Fibroblast of villous mesenchyme (primary cell): Measurements from ENCODE around the gene ADAMTS3. TPM values are rescaled to one million over a fixed set of nuclear protein-coding genes. Genes with fewer than 3 reads are reported as not detected.

Experiments used
- DNase-seq: peaks from one replicate; pipeline ENCODE4 v3.0.0-alpha.2; 2010; ENCODE audit warnings: low read depth
- H3K4me3 ChIP-seq: 2 replicates; pipeline ENCODE4 v1.5.1; 2011; ENCODE audit warnings: low read depth, mild to moderate bottlenecking, low read length
- CTCF ChIP-seq: IDR thresholded peaks from 2 replicates; pipeline ENCODE4 v1.5.1; 2012; ENCODE audit warnings: low read depth, mild to moderate bottlenecking, low read length; ENCODE audit not compliant: insufficient read depth
- total RNA-seq: library from RNA; depleted of rRNA; stranded (reverse); fragments of >200 nt; gene quantifications from 2 replicates; pipeline ENCODE4 v1.2.3, GENCODE V29; 2012

The ADAMTS3 gene
- total RNA-seq, 1 donor, result 3.0 TPM

- H3K4me3 ChIP-seq, result no peak overlapping the region
- no peak for TF ChIP-seq CTCF
- no peak for DNase-seq
Observed at GRCh38 chr4:72531322-72531721, 37.7 kb downstream of the ADAMTS3 start.

- TF ChIP-seq CTCF, result no peak
- no peak overlapping the region for H3K4me3 ChIP-seq
- DNase-seq, result no peak
Observed at GRCh38 chr4:72529148-72529822, 39.7 kb downstream of the ADAMTS3 start.

GRCh38 chr4:72527038-72527646 lies 41.9 kb downstream of the ADAMTS3 start:
- no peak for TF ChIP-seq CTCF
- no peak for DNase-seq
- H3K4me3 ChIP-seq, result no peak overlapping the region

GRCh38 chr4:72525938-72526337 lies 43.1 kb downstream of the ADAMTS3 start:
- no peak overlapping the region for H3K4me3 ChIP-seq
- DNase-seq, result peak; percentile 39
- TF ChIP-seq CTCF, result no peak

- H3K4me3 ChIP-seq, result no peak overlapping the region
- no peak for DNase-seq
- no peak for TF ChIP-seq CTCF
Observed at GRCh38 chr4:72522440-72522839, 46.6 kb downstream of the ADAMTS3 start.

- DNase-seq, result no peak
- TF ChIP-seq CTCF, result no peak
- H3K4me3 ChIP-seq, result no peak overlapping the region
Observed at GRCh38 chr4:72513227-72513626, 55.8 kb downstream of the ADAMTS3 start.
